ENCODE measurements around the gene HOXD3. TPM values are rescaled to one million over a fixed set of nuclear protein-coding genes. Genes with fewer than 3 reads are reported as not detected.

The HOXD3 gene
- total and polyA plus RNA-seq, 2 donors (not counting 1 experiment from before 2014, with no cell fraction given) = not detected

DNA sequence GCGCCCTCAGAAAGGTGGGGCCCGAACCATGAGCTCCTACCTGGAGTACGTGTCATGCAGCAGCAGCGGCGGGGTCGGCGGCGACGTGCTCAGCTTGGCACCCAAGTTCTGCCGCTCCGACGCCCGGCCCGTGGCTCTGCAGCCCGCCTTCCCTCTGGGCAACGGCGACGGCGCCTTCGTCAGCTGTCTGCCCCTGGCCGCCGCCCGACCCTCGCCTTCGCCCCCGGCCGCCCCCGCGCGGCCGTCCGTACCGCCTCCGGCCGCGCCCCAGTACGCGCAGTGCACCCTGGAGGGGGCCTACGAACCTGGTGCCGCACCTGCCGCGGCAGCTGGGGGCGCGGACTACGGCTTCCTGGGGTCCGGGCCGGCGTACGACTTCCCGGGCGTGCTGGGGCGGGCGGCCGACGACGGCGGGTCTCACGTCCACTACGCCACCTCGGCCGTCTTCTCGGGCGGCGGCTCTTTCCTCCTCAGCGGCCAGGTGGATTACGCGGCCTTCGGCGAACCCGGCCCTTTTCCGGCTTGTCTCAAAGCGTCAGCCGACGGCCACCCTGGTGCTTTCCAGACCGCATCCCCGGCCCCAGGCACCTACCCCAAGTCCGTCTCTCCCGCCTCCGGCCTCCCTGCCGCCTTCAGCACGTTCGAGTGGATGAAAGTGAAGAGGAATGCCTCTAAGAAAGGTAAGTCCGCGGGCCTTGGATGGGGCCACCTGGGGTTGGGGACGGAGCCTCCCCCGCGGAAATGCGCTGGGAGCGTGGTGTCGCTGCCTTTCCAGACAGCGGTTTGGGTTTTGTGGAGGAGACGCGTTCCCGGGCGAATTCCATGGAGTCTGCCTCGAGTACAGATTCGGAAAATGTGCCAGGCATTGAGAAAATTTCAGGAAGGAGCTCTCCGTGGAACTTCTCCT lies 31.9 kb downstream of the HOXD3 start:
- Histone ChIP-seq H3K27ac (ENCODE audit: insufficient read depth, low read length) (no peak overlapping the region), H3K79me2 (ENCODE audit: control insufficient read depth, insufficient read depth, low read length) (no peaks in the 10 kb centered on the region), H3K27me3 (ENCODE audit: control insufficient read depth, insufficient read depth, low read length) (peaks cover 35% of the 10 kb centered on the region), H3K4me1 (ENCODE audit: control insufficient read depth, extremely low read depth, insufficient read depth, low read length) (no peaks in the 10 kb centered on the region), H3K9ac (ENCODE audit: insufficient read depth, low read length) (no peak overlapping the region), H3K9me3 (ENCODE audit: control insufficient read depth, insufficient read depth, low read depth, low read length) (no peaks in the 10 kb centered on the region), H3K36me3 (ENCODE audit: control insufficient read depth, insufficient read depth, low read length) (no peaks in the 10 kb centered on the region), H3K4me2 (ENCODE audit: extremely low read depth, insufficient read depth, low read length) (peak overlapping the region; percentile 82), H2AFZ (ENCODE audit: low read length) (no peak overlapping the region), H4K20me1 (ENCODE audit: control insufficient read depth, extremely low read depth, insufficient read depth, low read length) (no peaks in the 10 kb centered on the region), H3K4me3 (replicated peaks in 1 of 4; ENCODE audit: control extremely low read depth in 1 of 4, insufficient read depth in 1 of 4, low read depth in 3 of 4, low read length in 4 of 4) (peak overlapping the region in 2 of 4 experiments; percentile 41 to 52)
- DNase-seq (ENCODE audit: low read depth in 2 of 2) = no peak
- peak; percentile 72 for TF ChIP-seq EZH2 (IDR thresholded peaks at IDR 0.05; ENCODE audit: low read length, missing control alignments)
- TF ChIP-seq, protein P1, sequence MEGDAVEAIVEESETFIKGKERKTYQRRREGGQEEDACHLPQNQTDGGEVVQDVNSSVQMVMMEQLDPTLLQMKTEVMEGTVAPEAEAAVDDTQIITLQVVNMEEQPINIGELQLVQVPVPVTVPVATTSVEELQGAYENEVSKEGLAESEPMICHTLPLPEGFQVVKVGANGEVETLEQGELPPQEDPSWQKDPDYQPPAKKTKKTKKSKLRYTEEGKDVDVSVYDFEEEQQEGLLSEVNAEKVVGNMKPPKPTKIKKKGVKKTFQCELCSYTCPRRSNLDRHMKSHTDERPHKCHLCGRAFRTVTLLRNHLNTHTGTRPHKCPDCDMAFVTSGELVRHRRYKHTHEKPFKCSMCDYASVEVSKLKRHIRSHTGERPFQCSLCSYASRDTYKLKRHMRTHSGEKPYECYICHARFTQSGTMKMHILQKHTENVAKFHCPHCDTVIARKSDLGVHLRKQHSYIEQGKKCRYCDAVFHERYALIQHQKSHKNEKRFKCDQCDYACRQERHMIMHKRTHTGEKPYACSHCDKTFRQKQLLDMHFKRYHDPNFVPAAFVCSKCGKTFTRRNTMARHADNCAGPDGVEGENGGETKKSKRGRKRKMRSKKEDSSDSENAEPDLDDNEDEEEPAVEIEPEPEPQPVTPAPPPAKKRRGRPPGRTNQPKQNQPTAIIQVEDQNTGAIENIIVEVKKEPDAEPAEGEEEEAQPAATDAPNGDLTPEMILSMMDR (conservative IDR thresholded peaks at IDR 0.05 in 1 of 2, IDR thresholded peaks at IDR 0.05 in 1 of 2; ENCODE audit: low read depth in 1 of 2, low read length in 2 of 2) = no peak

DNA sequence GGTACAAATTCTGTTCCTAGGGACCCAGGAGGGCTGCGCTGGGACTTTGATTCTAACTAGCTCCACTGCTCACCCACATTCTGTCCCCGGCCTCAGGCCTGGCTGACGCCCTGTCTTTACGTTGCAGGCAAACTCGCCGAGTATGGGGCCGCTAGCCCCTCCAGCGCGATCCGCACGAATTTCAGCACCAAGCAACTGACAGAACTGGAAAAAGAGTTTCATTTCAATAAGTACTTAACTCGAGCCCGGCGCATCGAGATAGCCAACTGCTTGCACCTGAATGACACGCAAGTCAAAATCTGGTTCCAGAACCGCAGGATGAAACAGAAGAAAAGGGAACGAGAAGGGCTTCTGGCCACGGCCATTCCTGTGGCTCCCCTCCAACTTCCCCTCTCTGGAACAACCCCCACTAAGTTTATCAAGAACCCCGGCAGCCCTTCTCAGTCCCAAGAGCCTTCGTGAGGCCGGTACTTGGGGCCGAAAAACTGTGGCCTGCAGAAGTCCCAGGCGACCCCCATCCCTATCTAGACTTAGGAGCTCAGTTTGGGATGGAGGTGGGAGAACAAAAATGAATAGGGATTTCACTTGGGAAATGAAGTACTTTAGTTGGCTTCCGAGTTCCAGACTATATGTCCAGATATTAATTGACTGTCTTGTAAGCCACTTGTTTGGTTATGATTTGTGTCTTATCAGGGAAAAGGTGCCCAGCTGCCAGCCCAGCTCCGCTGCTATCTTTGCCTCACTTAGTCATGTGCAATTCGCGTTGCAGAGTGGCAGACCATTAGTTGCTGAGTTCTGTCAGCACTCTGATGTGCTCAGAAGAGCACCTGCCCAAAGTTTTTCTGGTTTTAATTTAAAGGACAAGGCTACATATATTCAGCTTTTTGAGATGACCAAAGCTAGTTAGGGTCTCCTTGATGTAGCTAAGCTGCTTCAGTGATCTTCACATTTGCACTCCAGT lies 32.9 kb downstream of the HOXD3 start:
- H3K4me3 ChIP-seq (replicated peaks in 1 of 4; ENCODE audit: control extremely low read depth in 1 of 4, insufficient read depth in 1 of 4, low read depth in 3 of 4, low read length in 4 of 4) = no peak overlapping the region
- H3K4me2 ChIP-seq (ENCODE audit: extremely low read depth, insufficient read depth, low read length) = no peak overlapping the region
- no peak overlapping the region for H2AFZ ChIP-seq (ENCODE audit: low read length)
- TF ChIP-seq, protein P1 (conservative IDR thresholded peaks at IDR 0.05 in 1 of 2, IDR thresholded peaks at IDR 0.05 in 1 of 2; ENCODE audit: low read depth in 1 of 2, low read length in 2 of 2) = no peak
- TF ChIP-seq EZH2 (IDR thresholded peaks at IDR 0.05; ENCODE audit: low read length, missing control alignments) = peak; percentile 16
- H3K79me2 ChIP-seq (ENCODE audit: control insufficient read depth, insufficient read depth, low read length) = no peaks in the 10 kb centered on the region
- no peak overlapping the region for H3K27ac ChIP-seq (ENCODE audit: insufficient read depth, low read length)
- H3K36me3 ChIP-seq (ENCODE audit: control insufficient read depth, insufficient read depth, low read length) = no peaks in the 10 kb centered on the region
- H3K4me1 ChIP-seq (ENCODE audit: control insufficient read depth, extremely low read depth, insufficient read depth, low read length) = no peaks in the 10 kb centered on the region
- peaks cover 35% of the 10 kb centered on the region for H3K27me3 ChIP-seq (ENCODE audit: control insufficient read depth, insufficient read depth, low read length)
- H3K9me3 ChIP-seq (ENCODE audit: control insufficient read depth, insufficient read depth, low read depth, low read length) = no peaks in the 10 kb centered on the region
- H4K20me1 ChIP-seq (ENCODE audit: control insufficient read depth, extremely low read depth, insufficient read depth, low read length) = no peaks in the 10 kb centered on the region
- no peak for DNase-seq (ENCODE audit: low read depth in 2 of 2)
- H3K9ac ChIP-seq (ENCODE audit: insufficient read depth, low read length) = no peak overlapping the region

DNA sequence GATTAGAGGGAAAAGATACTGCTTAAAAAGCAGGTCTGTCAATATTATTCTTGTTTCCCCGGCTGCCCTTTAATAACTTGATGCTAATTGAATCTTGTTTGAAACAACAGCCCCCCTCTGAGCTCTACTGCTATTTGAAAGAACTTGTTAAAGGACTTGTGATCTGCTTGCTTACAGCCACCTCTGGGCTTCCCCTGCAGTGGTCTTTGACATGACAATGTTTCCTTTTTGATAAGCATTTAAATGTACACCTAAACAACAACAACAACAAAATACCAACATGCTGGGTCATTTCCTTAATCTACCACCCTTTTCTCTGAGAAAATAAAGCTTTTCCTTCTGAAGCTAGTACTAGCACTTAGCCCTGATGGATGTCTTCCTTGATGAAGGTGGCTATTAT lies 35.2 kb downstream of the HOXD3 start:
- no peak for DNase-seq (ENCODE audit: low read depth in 2 of 2)
- no peak overlapping the region for H3K4me2 ChIP-seq (ENCODE audit: extremely low read depth, insufficient read depth, low read length)
- no peak overlapping the region for H2AFZ ChIP-seq (ENCODE audit: low read length)
- no peaks in the 10 kb centered on the region for H3K9me3 ChIP-seq (ENCODE audit: control insufficient read depth, insufficient read depth, low read depth, low read length)
- no peak overlapping the region for H3K4me3 ChIP-seq (replicated peaks in 1 of 4; ENCODE audit: control extremely low read depth in 1 of 4, insufficient read depth in 1 of 4, low read depth in 3 of 4, low read length in 4 of 4)
- no peaks in the 10 kb centered on the region for H4K20me1 ChIP-seq (ENCODE audit: control insufficient read depth, extremely low read depth, insufficient read depth, low read length)
- no peaks in the 10 kb centered on the region for H3K79me2 ChIP-seq (ENCODE audit: control insufficient read depth, insufficient read depth, low read length)
- no peaks in the 10 kb centered on the region for H3K4me1 ChIP-seq (ENCODE audit: control insufficient read depth, extremely low read depth, insufficient read depth, low read length)
- H3K9ac ChIP-seq (ENCODE audit: insufficient read depth, low read length) = no peak overlapping the region
- TF ChIP-seq EZH2 (IDR thresholded peaks at IDR 0.05; ENCODE audit: low read length, missing control alignments) = no peak
- TF ChIP-seq, protein P1 (conservative IDR thresholded peaks at IDR 0.05 in 1 of 2, IDR thresholded peaks at IDR 0.05 in 1 of 2; ENCODE audit: low read depth in 1 of 2, low read length in 2 of 2) = no peak
- no peaks in the 10 kb centered on the region for H3K36me3 ChIP-seq (ENCODE audit: control insufficient read depth, insufficient read depth, low read length)
- no peak overlapping the region for H3K27ac ChIP-seq (ENCODE audit: insufficient read depth, low read length)
- H3K27me3 ChIP-seq (ENCODE audit: control insufficient read depth, insufficient read depth, low read length) = peaks cover 30% of the 10 kb centered on the region

Data from fibroblast of lung (primary cell).